Measurements from ENCODE around the gene PTPRN.

Gene PTPRN

DNA sequence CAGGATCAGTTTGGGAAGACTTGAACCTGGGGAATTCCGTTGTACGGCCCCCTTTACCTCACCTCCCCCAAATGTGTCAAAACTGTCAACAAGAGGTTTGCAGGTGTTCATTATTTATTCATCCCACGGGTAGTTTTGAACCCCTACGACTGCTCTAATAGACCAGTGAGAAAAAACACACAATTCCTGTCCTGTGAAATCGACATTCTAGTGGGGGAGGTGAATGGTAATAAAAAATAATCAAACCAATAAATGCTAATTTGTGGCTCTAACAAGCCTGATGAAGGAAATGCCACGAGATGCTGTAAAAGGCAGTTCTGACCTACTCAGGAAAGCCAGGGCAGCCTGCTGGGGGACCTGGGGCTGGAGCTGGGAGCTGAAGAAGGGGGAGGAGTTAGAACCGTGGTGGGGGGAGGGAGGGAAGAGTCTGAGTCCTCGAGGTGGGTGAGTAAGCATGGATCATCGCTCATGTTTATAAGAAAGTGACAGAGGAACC, 30.5 kb downstream of the PTPRN start:
- peak overlapping the region; percentile 76 for H3K9ac ChIP-seq (ENCODE audit: low read depth, low read length, poor library complexity, severe bottlenecking)
- peaks cover 6% of the 10 kb centered on the region; the same call in 1 of the 2 replicates for H3K79me2 ChIP-seq (ENCODE audit: insufficient read depth, low read length)
- no peaks in the 10 kb centered on the region for H3K27me3 ChIP-seq (ENCODE audit: insufficient read depth, low read length, poor library complexity, severe bottlenecking)
- peaks cover 6% of the 10 kb centered on the region for H4K20me1 ChIP-seq (ENCODE audit: insufficient read depth, low read length, poor library complexity, severe bottlenecking)
- H3K36me3 ChIP-seq (ENCODE audit: insufficient read depth, low read length), result no peaks in the 10 kb centered on the region
- peak overlapping the region; percentile 78 for H3K4me2 ChIP-seq (ENCODE audit: low read depth, low read length, poor library complexity, severe bottlenecking)
- H3K4me3 ChIP-seq (ENCODE audit: low read length, poor library complexity, severe bottlenecking), result peak overlapping the region; percentile 75
- no peaks in the 10 kb centered on the region for H3F3A ChIP-seq (ENCODE audit: low read depth)
- TF ChIP-seq, protein P1, sequence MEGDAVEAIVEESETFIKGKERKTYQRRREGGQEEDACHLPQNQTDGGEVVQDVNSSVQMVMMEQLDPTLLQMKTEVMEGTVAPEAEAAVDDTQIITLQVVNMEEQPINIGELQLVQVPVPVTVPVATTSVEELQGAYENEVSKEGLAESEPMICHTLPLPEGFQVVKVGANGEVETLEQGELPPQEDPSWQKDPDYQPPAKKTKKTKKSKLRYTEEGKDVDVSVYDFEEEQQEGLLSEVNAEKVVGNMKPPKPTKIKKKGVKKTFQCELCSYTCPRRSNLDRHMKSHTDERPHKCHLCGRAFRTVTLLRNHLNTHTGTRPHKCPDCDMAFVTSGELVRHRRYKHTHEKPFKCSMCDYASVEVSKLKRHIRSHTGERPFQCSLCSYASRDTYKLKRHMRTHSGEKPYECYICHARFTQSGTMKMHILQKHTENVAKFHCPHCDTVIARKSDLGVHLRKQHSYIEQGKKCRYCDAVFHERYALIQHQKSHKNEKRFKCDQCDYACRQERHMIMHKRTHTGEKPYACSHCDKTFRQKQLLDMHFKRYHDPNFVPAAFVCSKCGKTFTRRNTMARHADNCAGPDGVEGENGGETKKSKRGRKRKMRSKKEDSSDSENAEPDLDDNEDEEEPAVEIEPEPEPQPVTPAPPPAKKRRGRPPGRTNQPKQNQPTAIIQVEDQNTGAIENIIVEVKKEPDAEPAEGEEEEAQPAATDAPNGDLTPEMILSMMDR (conservative IDR thresholded peaks at IDR 0.05; ENCODE audit: low read length), result no peak
- no peaks in the 10 kb centered on the region for H3K9me3 ChIP-seq (ENCODE audit: insufficient read depth, low read depth, low read length)
- H3K4me1 ChIP-seq (ENCODE audit: insufficient read depth, low read length, poor library complexity, severe bottlenecking), result peaks cover 23% of the 10 kb centered on the region
- H3K9me2 ChIP-seq (replicated peaks; ENCODE audit: low read depth, low read length), result no peaks in the 10 kb centered on the region
- H2AFZ ChIP-seq (ENCODE audit: low read length), result peak overlapping the region; percentile 90

DNA sequence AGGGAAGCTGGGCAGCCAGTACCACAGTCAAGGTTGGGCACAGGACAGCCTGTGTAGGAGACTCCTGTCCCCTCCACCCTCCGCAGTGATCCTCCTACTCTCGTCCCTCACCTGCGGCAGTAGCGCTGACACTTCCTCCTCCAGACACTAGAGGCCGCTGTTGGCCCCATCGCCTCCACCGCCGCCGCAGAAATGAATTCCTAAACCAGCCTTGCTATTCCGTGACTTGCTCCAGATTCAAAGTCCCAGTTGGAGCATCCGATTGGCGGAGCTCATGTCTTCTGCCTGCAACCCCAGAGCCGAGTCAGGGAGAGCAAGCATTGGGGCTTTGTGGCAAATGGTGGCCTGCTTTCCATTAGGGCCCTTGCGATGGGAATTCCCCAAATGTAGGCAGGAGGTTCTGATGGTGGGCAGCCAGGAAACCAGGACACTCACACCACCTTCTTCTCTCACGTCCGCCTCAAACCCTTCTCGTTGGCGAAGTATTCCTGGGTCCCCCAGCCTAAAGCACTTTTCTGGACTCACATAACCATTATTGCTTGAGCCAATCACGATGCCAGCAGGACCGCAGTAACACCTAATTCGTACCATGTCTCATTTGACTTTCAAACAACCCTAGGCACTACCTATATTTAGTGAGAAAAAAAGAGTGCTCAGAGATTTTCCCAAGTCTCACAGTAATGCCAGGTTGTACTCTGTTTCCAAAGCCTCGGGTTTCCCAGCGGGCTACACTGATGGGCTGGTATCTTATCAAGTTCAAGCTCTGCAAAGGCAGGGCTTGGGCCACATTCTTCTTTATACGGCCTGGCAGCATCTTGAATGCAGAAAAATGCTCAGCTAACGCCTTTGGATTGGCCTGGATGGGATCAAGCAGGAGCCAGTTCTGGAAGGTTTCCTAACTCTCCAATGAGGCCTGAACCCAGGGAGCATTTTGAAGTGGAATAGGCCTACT, 31.2 kb downstream of the PTPRN start:
- peak overlapping the region; percentile 78 for H3K4me2 ChIP-seq (ENCODE audit: low read depth, low read length, poor library complexity, severe bottlenecking)
- H3K79me2 ChIP-seq (ENCODE audit: insufficient read depth, low read length), result peaks cover 6% of the 10 kb centered on the region; the same call in 1 of the 2 replicates
- TF ChIP-seq EZH2phosphoT487 (IDR thresholded peaks at IDR 0.05; ENCODE audit: borderline replicate concordance), result no peak
- TF ChIP-seq, protein P1 (conservative IDR thresholded peaks at IDR 0.05; ENCODE audit: low read length), result peak; percentile 98
- H4K20me1 ChIP-seq (ENCODE audit: insufficient read depth, low read length, poor library complexity, severe bottlenecking), result peaks cover 6% of the 10 kb centered on the region
- no peaks in the 10 kb centered on the region for H3K9me3 ChIP-seq (ENCODE audit: insufficient read depth, low read depth, low read length)
- H2AFZ ChIP-seq (ENCODE audit: low read length), result peak overlapping the region; percentile 96
- H3K9ac ChIP-seq (ENCODE audit: low read depth, low read length, poor library complexity, severe bottlenecking), result peak overlapping the region; percentile 76
- H3K36me3 ChIP-seq (ENCODE audit: insufficient read depth, low read length), result no peaks in the 10 kb centered on the region
- no peaks in the 10 kb centered on the region for H3F3A ChIP-seq (ENCODE audit: low read depth)
- peaks cover 23% of the 10 kb centered on the region for H3K4me1 ChIP-seq (ENCODE audit: insufficient read depth, low read length, poor library complexity, severe bottlenecking)
- no peaks in the 10 kb centered on the region for H3K9me2 ChIP-seq (replicated peaks; ENCODE audit: low read depth, low read length)
- peak overlapping the region; percentile 75 for H3K4me3 ChIP-seq (ENCODE audit: low read length, poor library complexity, severe bottlenecking)
- no peaks in the 10 kb centered on the region for H3K27me3 ChIP-seq (ENCODE audit: insufficient read depth, low read length, poor library complexity, severe bottlenecking)

DNA sequence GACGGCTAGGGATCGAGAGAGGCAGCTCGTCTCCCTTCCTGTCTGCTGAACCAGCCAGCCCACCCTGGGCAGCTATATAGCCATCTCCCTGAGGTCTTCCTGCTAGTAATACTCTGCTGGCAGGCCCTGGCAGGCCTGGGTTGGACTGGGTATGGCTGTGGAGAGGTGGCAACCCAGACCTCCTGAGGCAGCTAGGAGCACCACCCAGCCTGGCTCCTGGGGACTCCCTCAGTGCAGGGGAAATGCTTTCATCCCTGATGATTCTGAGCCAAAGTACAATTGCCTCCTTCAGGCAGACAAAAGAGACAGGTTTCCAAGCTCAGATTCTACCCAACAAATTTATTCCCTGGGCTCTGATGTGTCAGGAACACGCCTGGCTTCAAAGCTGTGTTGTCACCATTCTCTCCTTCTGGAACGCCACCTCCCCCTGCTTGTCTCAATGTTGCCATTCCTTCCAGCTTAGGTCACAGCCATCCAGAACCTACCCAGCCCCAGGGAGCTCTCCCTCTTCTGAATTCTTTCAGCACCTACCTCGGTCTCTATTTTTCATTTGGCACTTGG, 34.8 kb downstream of the PTPRN start:
- no peaks in the 10 kb centered on the region for H3F3A ChIP-seq (ENCODE audit: low read depth)
- no peaks in the 10 kb centered on the region for H4K20me1 ChIP-seq (ENCODE audit: insufficient read depth, low read length, poor library complexity, severe bottlenecking)
- no peak overlapping the region for H3K9ac ChIP-seq (ENCODE audit: low read depth, low read length, poor library complexity, severe bottlenecking)

More for the DNA sequence above, 34.8 kb downstream of the PTPRN start:
- H3K36me3 ChIP-seq (ENCODE audit: insufficient read depth, low read length), result no peaks in the 10 kb centered on the region
- no peaks in the 10 kb centered on the region for H3K27me3 ChIP-seq (ENCODE audit: insufficient read depth, low read length, poor library complexity, severe bottlenecking)
- no peak for TF ChIP-seq EZH2phosphoT487 (IDR thresholded peaks at IDR 0.05; ENCODE audit: borderline replicate concordance)
- TF ChIP-seq, protein P1 (conservative IDR thresholded peaks at IDR 0.05; ENCODE audit: low read length), result no peak
- no peaks in the 10 kb centered on the region for H3K79me2 ChIP-seq (ENCODE audit: insufficient read depth, low read length)
- peaks cover 18% of the 10 kb centered on the region for H3K4me1 ChIP-seq (ENCODE audit: insufficient read depth, low read length, poor library complexity, severe bottlenecking)
- H2AFZ ChIP-seq (ENCODE audit: low read length), result no peak overlapping the region
- H3K9me2 ChIP-seq (replicated peaks; ENCODE audit: low read depth, low read length), result no peaks in the 10 kb centered on the region
- no peak overlapping the region for H3K4me3 ChIP-seq (ENCODE audit: low read length, poor library complexity, severe bottlenecking)
- H3K9me3 ChIP-seq (ENCODE audit: insufficient read depth, low read depth, low read length), result no peaks in the 10 kb centered on the region
- H3K4me2 ChIP-seq (ENCODE audit: low read depth, low read length, poor library complexity, severe bottlenecking), result no peak overlapping the region
